HG03135 (cell line): ENCODE data around the gene CHMP4A.

ENCODE experiments used
- ATAC-seq: cut with Tn5 transposase; IDR thresholded peaks from one replicate; pipeline ENCODE4 v1.9.1; 2021; ENCODE audit warnings: mild to moderate bottlenecking, moderate library complexity; ENCODE audit not compliant: unreplicated experiment

CHMP4A gene

DNA sequence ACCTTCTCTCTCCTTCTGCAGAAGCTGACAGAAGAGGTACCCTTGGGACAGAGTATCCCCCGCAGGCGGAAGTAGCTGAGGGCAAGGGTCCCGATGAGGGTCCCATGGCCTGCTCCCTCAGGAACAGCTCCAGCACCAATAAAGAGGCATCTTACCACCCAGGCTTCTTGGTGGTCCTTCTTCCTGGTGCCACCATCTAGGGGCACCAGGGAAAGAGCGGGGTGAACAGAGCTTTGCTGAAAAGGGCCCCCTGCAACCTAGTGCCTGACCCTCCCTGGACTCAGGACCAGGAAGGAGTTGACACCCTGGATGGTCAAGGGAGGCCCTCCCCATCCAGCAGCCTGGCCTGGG, 52.8 kb downstream of the CHMP4A start:
- peak; percentile 6 for ATAC-seq

- ATAC-seq: no peak
These were observed 53.4 kb downstream of the CHMP4A start for GRCh38 chr14:24159777-24160498.
